ENCODE measurements around the gene RXFP1. TPM values are rescaled to one million over a fixed set of nuclear protein-coding genes. Genes with fewer than 3 reads are reported as not detected.
A peak's percentile ranks its signal among the peaks of the same experiment; 100 is the strongest.

RXFP1 gene
- total RNA-seq, 1 donor, result not detected

DNA sequence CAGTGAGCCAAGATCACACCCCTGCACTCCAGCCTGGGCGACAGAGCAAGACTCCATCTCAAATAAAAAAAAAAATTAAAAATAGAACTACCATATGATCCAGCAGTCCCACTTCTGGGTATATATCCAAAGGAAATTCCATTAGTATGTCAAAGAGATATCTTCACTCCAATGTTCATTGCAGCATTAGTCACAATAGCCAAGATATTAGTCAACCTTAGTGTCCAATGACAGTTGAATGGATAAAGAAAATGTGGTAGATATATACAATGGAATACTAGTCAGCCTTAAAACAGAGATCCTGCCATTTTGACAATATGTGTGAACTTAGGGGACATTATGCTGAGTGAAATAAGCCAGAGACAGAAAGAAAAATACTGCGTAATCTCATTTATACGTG, 100.6 kb downstream of the RXFP1 start:
- DNase-seq (ENCODE audit: insufficient read length, low spot score, missing footprints), result no peak
- H3K27ac ChIP-seq (ENCODE audit: low read depth, low read length), result no peak overlapping the region
- H3K9me3 ChIP-seq (ENCODE audit: low read depth, low read length), result no peaks in the 10 kb centered on the region
- no peaks in the 10 kb centered on the region for H3K36me3 ChIP-seq (ENCODE audit: insufficient read depth, low read length)
- H4K20me1 ChIP-seq (ENCODE audit: insufficient read depth, low read length), result no peaks in the 10 kb centered on the region
- H3K4me2 ChIP-seq (ENCODE audit: insufficient read depth, low read length), result no peak overlapping the region
- TF ChIP-seq, protein P1, sequence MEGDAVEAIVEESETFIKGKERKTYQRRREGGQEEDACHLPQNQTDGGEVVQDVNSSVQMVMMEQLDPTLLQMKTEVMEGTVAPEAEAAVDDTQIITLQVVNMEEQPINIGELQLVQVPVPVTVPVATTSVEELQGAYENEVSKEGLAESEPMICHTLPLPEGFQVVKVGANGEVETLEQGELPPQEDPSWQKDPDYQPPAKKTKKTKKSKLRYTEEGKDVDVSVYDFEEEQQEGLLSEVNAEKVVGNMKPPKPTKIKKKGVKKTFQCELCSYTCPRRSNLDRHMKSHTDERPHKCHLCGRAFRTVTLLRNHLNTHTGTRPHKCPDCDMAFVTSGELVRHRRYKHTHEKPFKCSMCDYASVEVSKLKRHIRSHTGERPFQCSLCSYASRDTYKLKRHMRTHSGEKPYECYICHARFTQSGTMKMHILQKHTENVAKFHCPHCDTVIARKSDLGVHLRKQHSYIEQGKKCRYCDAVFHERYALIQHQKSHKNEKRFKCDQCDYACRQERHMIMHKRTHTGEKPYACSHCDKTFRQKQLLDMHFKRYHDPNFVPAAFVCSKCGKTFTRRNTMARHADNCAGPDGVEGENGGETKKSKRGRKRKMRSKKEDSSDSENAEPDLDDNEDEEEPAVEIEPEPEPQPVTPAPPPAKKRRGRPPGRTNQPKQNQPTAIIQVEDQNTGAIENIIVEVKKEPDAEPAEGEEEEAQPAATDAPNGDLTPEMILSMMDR (IDR thresholded peaks at IDR 0.05; ENCODE audit: extremely low read depth, low read depth, low read length), result no peak
- no peaks in the 10 kb centered on the region for H3K79me2 ChIP-seq (ENCODE audit: insufficient read depth, low read length)
- H3K27me3 ChIP-seq (ENCODE audit: insufficient read depth, low read length), result no peaks in the 10 kb centered on the region
- H3K4me1 ChIP-seq (ENCODE audit: insufficient read depth, low read length), result no peaks in the 10 kb centered on the region
- no peak overlapping the region for H2AFZ ChIP-seq (ENCODE audit: low read length)
- H3K4me3 ChIP-seq (ENCODE audit: insufficient read depth, low read length), result no peak overlapping the region

DNA sequence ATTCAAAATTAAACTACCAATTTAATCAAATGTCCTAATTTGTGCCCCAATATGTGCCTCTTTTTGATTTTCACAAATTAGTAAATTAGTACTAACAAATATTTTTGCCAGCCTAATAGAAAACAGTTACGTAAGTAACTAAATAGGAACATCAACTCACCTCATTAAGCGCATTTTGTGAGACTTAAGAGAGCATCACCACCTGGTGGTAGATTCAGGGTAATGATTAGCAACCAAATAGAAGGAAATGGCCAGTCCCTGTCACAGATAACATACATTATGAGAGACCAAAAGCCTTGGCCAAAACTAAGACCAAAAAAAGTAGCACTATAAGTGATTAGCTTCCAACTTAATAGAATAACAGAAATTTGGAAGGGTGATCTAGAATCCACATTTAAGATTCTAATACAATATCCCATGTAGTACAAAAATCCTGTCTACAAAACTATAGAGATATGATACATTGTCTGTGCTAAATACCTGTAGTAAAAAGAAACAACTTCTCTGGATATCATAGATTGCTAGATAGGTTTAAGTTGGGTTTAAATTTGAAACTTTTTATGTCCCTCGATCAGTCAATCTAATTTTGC, 103.3 kb downstream of the RXFP1 start:
- Histone ChIP-seq H3K9me3 (ENCODE audit: low read depth, low read length) (no peaks in the 10 kb centered on the region), H3K4me1 (ENCODE audit: insufficient read depth, low read length) (no peaks in the 10 kb centered on the region), H3K79me2 (ENCODE audit: insufficient read depth, low read length) (no peaks in the 10 kb centered on the region), H3K4me3 (ENCODE audit: insufficient read depth, low read length) (no peak overlapping the region), H3K27me3 (ENCODE audit: insufficient read depth, low read length) (peaks cover 24% of the 10 kb centered on the region), H2AFZ (ENCODE audit: low read length) (no peak overlapping the region), H4K20me1 (ENCODE audit: insufficient read depth, low read length) (no peaks in the 10 kb centered on the region), H3K36me3 (ENCODE audit: insufficient read depth, low read length) (no peaks in the 10 kb centered on the region), H3K4me2 (ENCODE audit: insufficient read depth, low read length) (no peak overlapping the region), H3K27ac (ENCODE audit: low read depth, low read length) (no peak overlapping the region)
- TF ChIP-seq, protein P1 (IDR thresholded peaks at IDR 0.05; ENCODE audit: extremely low read depth, low read depth, low read length), result peak; percentile 78
- peak; percentile 22 for DNase-seq (ENCODE audit: insufficient read length, low spot score, missing footprints)

DNA sequence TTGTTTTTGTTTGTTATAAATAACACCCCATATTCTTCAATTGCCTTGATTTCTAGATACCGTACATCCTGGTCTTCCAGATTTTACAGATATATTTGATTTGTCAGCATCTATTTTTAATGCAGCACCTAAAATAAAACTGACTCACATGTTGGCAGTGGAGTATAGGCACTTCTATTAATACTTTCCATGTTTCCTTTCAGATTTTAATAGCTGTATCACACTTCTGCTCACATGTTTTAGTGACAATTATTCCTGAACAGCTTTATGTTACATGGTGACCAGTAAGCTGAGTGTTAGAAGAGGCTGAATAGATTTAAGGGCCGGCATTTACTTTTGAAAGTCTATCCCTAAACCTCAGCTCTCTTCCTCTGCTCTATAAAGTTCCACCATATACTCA, 103.9 kb downstream of the RXFP1 start:
- H4K20me1 ChIP-seq (ENCODE audit: insufficient read depth, low read length), result no peaks in the 10 kb centered on the region
- no peaks in the 10 kb centered on the region for H3K79me2 ChIP-seq (ENCODE audit: insufficient read depth, low read length)
- no peak overlapping the region for H3K4me3 ChIP-seq (ENCODE audit: insufficient read depth, low read length)
- no peak for DNase-seq (ENCODE audit: insufficient read length, low spot score, missing footprints)
- no peaks in the 10 kb centered on the region for H3K9me3 ChIP-seq (ENCODE audit: low read depth, low read length)
- TF ChIP-seq, protein P1 (IDR thresholded peaks at IDR 0.05; ENCODE audit: extremely low read depth, low read depth, low read length), result no peak
- H3K4me2 ChIP-seq (ENCODE audit: insufficient read depth, low read length), result no peak overlapping the region
- H2AFZ ChIP-seq (ENCODE audit: low read length), result no peak overlapping the region
- peaks cover 26% of the 10 kb centered on the region for H3K27me3 ChIP-seq (ENCODE audit: insufficient read depth, low read length)
- H3K36me3 ChIP-seq (ENCODE audit: insufficient read depth, low read length), result no peaks in the 10 kb centered on the region
- peaks cover under 1% of the 10 kb centered on the region for H3K4me1 ChIP-seq (ENCODE audit: insufficient read depth, low read length)
- no peak overlapping the region for H3K27ac ChIP-seq (ENCODE audit: low read depth, low read length)

DNA sequence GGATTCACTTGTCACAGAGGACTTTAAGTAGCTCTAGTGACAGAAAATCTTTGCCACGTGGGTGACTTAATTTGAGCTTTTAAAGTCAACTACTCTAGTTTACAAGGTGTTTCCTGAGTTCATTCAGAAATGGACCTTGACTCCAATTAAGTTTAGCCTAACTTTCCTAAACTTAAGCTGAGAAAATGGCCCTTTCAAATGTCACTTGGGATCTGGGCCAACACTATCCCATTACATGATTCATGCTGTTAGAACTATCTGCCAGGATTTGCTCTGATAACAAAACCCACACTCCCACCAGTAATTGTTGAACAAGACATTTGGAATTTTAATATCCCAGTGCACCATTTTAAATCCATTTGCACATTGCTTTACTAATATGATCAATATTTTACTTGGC, 109.2 kb downstream of the RXFP1 start:
- H3K4me2 ChIP-seq (ENCODE audit: insufficient read depth, low read length), result peak overlapping the region; percentile 1
- H4K20me1 ChIP-seq (ENCODE audit: insufficient read depth, low read length), result no peaks in the 10 kb centered on the region
- no peaks in the 10 kb centered on the region for H3K36me3 ChIP-seq (ENCODE audit: insufficient read depth, low read length)
- no peak overlapping the region for H3K4me3 ChIP-seq (ENCODE audit: insufficient read depth, low read length)
- peak; percentile 8 for DNase-seq (ENCODE audit: insufficient read length, low spot score, missing footprints)
- H3K9me3 ChIP-seq (ENCODE audit: low read depth, low read length), result no peaks in the 10 kb centered on the region
- no peak overlapping the region for H2AFZ ChIP-seq (ENCODE audit: low read length)
- no peak overlapping the region for H3K27ac ChIP-seq (ENCODE audit: low read depth, low read length)
- no peaks in the 10 kb centered on the region for H3K79me2 ChIP-seq (ENCODE audit: insufficient read depth, low read length)
- H3K27me3 ChIP-seq (ENCODE audit: insufficient read depth, low read length), result peaks cover 47% of the 10 kb centered on the region
- TF ChIP-seq, protein P1 (IDR thresholded peaks at IDR 0.05; ENCODE audit: extremely low read depth, low read depth, low read length), result no peak
- peaks cover 11% of the 10 kb centered on the region for H3K4me1 ChIP-seq (ENCODE audit: insufficient read depth, low read length)

Measured in osteoblast (primary cell).